ENCODE measurements around the gene FALEC.

FALEC gene

GRCh38 chr1:150515328-150516049, at the start of gene FALEC:
Gene FALEC (plus strand): TSS chr1:150515752.
- peak; percentile 99 for DNase-seq (ENCODE audit: low read depth, low spot score)

GRCh38 chr1:150466964-150467363, 48.6 kb upstream of the FALEC start:
- no peak for DNase-seq (ENCODE audit: low read depth, low spot score)

GRCh38 chr1:150469291-150469690, 46.3 kb upstream of the FALEC start:
- no peak for DNase-seq (ENCODE audit: low read depth, low spot score)

- DNase-seq (ENCODE audit: low read depth, low spot score), result no peak
These were observed 42.9 kb upstream of the FALEC start for GRCh38 chr1:150472601-150473200.

GRCh38 chr1:150473659-150474058, 41.9 kb upstream of the FALEC start:
- no peak for DNase-seq (ENCODE audit: low read depth, low spot score)

- DNase-seq (ENCODE audit: low read depth, low spot score), result no peak
These were observed 40.7 kb upstream of the FALEC start for GRCh38 chr1:150474869-150475268.

- no peak for DNase-seq (ENCODE audit: low read depth, low spot score)
These were observed 38.8 kb upstream of the FALEC start for GRCh38 chr1:150476754-150477153.

GRCh38 chr1:150477320-150477719, 38.2 kb upstream of the FALEC start:
- no peak for DNase-seq (ENCODE audit: low read depth, low spot score)

- no peak for DNase-seq (ENCODE audit: low read depth, low spot score)
These were observed 37.8 kb upstream of the FALEC start for GRCh38 chr1:150477733-150478132.

GRCh38 chr1:150479370-150479769, 36.2 kb upstream of the FALEC start:
- DNase-seq (ENCODE audit: low read depth, low spot score), result no peak

GRCh38 chr1:150479927-150480352, 35.6 kb upstream of the FALEC start:
- no peak for DNase-seq (ENCODE audit: low read depth, low spot score)

GRCh38 chr1:150484431-150484830, 31.1 kb upstream of the FALEC start:
- DNase-seq (ENCODE audit: low read depth, low spot score), result peak; percentile 12

GRCh38 chr1:150484861-150485260, 30.7 kb upstream of the FALEC start:
- peak; percentile 19 for DNase-seq (ENCODE audit: low read depth, low spot score)

GRCh38 chr1:150486966-150487762, 28.4 kb upstream of the FALEC start, which contains the start of gene TARS2:
Gene TARS2 (plus strand): TSS chr1:150487419. CDS start chr1:150487451, 32 bp downstream.
- peak; percentile 99 for DNase-seq (ENCODE audit: low read depth, low spot score)

GRCh38 chr1:150487763-150488115, 27.8 kb upstream of the FALEC start:
- no peak for DNase-seq (ENCODE audit: low read depth, low spot score)

- DNase-seq (ENCODE audit: low read depth, low spot score), result no peak
These were observed 22.4 kb upstream of the FALEC start for GRCh38 chr1:150493175-150493574.

GRCh38 chr1:150498342-150498741, 17.2 kb upstream of the FALEC start:
- no peak for DNase-seq (ENCODE audit: low read depth, low spot score)

GRCh38 chr1:150505431-150505830, 10.1 kb upstream of the FALEC start:
- no peak for DNase-seq (ENCODE audit: low read depth, low spot score)

GRCh38 chr1:150507912-150508864, 7.4 kb upstream of the FALEC start, which contains the start of gene ECM1:
Gene ECM1 (plus strand): TSS chr1:150508109. CDS start chr1:150508210, 101 bp downstream.
- DNase-seq (ENCODE audit: low read depth, low spot score), result peak; percentile 54

GRCh38 chr1:150508982-150509381, 6.6 kb upstream of the FALEC start:
- DNase-seq (ENCODE audit: low read depth, low spot score), result no peak

GRCh38 chr1:150511551-150511950, 4.0 kb upstream of the FALEC start:
- no peak for DNase-seq (ENCODE audit: low read depth, low spot score)

All from astrocyte of the hippocampus (primary cell).